Stimulated activated CD4-positive, alpha-beta T cell treated with anti-CD3 and anti-CD28 coated beads, Interleukin-15, amount 100 ng/mL, for 24 hours (primary cell): Measurements from ENCODE around the gene COL18A1.
"Not testable (repeated sequence)": the region's sequence is repeated elsewhere in the genome, so short reads cannot be mapped to it uniquely, and the experiment has no call there.

ENCODE experiments used
- DNase-seq: peaks from one replicate; pipeline ENCODE4 v3.0.0-alpha.2; 2020

COL18A1 gene

DNA sequence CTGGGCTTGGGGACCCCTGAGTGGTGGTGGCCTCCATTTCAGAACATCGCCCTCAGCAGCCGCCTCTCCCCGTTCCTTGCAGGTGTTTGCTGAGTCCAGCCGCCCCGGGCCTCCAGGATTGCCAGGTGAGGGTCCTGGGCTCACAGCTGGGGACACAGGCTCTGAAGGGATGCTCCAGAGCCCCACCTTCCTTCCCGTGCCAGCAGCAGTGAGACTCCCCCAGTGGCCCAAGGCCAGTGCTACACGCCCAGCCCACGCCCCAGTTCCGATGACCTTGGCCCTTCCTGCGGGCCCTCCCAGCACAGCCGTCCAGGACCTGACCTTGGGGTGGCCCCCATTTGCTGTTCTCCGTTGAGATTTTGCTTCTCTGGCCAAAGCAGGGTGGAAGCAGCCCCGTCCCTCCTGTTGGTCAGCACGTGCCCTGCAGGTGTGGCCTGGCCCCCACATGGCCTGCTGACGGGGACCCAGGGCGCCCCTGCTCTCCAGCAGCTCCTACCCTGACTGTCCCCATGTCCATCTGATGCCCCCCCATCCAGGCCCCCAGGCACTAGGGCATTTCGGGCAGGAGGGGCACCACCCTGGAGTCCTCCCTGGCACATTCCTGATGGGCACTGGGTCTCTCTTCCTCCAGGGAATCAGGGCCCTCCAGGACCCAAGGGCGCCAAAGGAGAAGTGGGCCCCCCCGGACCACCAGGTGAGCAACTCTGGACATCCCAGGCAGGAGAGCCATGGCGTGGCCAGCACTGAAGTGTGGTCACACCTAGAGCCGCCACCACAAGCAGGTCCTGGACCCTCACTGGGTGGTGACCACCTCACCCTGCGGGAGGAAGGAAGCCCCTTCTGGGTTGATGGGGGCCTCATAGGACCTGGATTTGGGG lies 92.2 kb downstream of the COL18A1 start:
- DNase-seq: no peak

- DNase-seq: no peak
Observed at GRCh38 chr21:45497846-45498645, 93.1 kb downstream of the COL18A1 start.

GRCh38 chr21:45498646-45499000 lies 93.7 kb downstream of the COL18A1 start:
- DNase-seq: no peak

DNA sequence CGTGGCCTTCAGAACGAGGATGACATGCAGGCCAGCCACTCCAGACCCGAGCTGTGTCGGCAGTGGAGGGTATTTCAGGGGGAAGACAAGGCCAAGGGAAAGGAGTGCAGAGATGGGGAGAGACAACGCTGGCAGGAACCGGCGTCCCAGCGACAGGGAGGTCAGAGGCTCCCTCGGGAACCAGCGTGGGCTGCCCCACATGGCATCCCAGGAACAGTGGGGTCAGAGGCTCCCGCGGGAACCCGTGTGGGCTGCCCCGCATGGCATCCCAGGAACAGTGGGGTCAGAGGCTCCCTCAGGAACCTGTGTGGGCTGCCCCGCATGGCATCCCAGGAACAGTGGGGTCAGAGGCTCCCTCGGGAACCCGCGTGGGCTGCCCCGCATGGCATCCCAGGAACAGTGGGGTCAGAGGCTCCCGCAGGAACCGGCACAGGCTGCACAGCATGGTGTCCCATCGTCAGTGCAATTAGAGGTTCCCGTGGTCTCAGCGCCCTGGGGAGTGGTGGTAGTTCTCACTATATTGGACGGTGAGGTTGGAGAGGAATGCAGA lies 94.3 kb downstream of the COL18A1 start:
- no peak for DNase-seq

GRCh38 chr21:45499970-45500577 lies 95.1 kb downstream of the COL18A1 start:
- no peak for DNase-seq

- not testable (repeated sequence) for DNase-seq
Observed at GRCh38 chr21:45501081-45502005, 96.4 kb downstream of the COL18A1 start.

DNA sequence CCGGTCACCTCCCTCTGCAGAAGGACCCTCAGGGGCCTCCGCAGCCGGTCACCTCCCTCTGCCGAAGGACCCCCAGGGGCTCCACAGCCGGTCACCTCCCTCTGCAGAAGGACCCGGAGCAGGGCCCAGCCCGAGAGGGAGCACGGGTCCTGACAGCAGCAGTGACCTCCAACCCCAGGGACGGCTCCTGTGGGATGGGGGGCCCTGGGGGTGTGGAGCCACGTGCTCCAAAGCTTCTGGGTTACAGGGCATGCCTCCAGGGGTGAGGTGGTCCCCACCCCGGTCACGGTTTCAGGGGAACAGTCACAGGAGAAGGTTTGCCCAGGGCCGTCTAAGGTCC lies 97.0 kb downstream of the COL18A1 start:
- DNase-seq: no peak

DNA sequence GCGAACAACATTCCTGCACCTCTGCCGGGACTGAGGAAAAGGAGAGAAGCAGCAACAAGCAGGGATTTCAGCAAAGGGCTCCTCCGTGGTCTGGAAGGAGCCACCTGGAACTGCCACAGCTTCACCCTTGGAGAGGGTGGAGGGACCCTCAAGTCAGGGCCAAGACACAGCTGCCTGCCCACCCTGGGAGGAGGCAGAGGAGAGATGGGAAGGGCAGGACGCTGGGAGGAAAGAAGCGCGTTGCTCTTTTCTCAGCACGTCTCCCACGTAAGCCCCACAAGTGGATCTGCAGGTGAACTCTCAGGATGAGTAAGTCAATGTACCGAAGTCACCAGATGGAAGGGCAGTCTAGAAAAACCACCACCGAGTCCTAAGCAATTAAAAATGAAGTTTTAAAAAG lies 97.6 kb downstream of the COL18A1 start:
- DNase-seq: no peak

- DNase-seq: not testable (repeated sequence)
Observed at GRCh38 chr21:45503226-45503625, 98.3 kb downstream of the COL18A1 start.

GRCh38 chr21:45504021-45504515 lies 99.1 kb downstream of the COL18A1 start:
- DNase-seq: no peak

DNA sequence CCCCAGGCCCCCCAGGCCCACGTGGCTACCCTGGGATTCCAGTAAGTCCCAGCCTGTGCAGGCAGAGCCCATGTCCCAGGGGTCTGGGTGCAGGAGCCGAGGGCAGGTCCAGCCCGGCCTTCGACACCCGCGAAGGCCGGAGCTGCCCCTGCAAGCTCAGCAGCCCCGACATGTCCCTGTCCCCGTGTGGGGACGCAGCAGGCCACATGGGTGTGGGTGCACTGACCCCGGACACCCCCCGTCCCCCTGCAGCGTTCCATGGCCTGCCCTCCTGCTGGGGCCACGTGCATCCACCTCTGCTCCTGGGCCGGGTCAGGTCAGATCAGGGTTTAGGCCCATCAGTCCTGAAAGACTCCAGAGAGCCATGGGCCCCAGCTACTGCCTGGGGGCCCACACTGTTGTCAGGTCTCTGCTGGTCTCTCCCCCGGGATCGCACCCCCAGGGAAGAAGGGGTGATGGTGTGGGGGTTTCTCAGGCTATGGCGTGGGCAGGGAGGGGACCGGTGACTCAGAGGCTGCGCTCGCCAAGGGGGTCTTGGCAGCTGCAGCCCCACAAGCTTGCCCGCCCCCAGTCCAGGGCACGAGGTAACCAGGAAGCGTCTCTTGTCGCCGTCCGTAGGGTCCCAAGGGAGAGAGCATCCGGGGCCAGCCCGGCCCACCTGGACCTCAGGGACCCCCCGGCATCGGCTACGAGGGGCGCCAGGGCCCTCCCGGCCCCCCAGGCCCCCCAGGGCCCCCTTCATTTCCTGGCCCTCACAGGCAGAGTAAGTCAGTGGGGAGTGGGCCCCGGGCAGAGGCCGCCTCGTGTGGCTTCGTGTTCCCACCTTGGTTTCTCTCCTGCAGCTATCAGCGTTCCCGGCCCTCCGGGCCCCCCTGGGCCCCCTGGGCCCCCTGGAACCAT lies 99.8 kb downstream of the COL18A1 start:
- DNase-seq: no peak

DNA sequence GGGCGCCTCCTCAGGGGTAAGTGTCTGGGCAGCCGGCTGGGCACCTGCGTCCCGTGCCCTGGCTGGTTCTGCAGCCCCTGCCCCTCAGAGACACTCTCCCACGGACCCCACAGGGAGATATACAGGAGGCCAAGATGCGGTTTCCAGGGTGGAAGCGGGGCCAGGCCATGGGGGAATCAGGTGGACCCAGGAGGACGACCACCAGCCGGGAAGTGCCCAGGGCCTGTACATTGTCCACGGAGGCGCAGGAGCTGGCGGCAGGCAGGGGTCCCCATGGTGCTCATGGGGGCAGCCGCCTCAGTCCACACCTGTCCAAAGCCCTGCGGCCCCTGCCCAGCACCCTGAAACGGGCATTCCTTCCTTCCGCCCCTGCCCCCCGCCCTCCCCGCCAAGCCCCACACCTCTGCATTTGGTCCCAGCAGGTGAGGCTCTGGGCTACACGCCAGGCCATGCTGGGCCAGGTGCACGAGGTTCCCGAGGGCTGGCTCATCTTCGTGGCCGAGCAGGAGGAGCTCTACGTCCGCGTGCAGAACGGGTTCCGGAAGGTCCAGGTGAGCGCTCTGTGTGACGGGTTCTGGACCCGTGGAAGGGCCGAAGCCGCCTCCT lies 100.6 kb downstream of the COL18A1 start:
- DNase-seq: no peak

DNA sequence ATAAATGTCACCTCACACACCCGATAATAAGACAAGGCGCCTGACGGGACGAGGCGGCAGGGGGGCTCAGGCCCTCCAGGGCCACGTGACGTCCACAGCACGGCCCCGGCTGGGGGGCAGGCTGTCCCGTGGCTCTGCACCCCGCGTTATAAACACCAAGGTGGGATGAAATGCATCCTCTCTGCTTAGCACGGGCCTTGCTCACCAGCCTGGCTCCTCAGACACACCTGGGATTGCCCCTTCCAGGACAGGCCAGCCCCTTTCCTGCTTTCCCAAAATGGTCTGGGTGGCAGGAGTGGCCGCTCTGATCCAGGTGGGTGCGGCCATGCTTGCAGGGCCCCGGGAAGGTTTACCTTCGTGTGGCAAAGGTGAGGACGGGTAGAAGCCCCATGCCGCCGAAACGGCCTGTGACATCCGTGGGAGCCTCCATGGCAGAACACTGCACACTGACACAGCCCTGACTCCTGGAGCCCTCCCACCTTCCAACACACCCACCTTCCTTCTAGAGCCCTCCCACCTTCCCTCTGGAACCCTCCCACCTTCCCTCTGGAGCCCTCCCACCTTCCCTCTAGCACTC lies 101.4 kb downstream of the COL18A1 start:
- DNase-seq: no peak

- no peak for DNase-seq
Observed at GRCh38 chr21:45506836-45507522, 102.0 kb downstream of the COL18A1 start.

DNA sequence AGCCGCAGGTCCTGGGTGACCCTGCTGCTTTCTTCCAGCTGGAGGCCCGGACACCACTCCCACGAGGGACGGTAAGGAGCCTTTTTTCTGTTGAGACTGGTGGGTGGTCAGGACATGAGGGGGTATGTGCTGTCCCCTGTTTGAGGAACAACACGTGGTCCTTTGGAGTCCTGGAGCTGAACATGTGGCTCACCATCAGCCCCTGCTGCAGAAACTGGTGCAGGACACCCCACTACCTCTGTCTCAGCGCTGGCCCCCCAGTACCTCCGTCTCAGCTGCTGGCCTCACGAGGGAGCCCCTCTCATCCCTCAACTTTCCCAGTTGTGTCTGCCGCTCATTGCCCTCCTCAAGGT lies 102.5 kb downstream of the COL18A1 start:
- no peak for DNase-seq

- DNase-seq: no peak
Observed at GRCh38 chr21:45507888-45508508, 103.0 kb downstream of the COL18A1 start.

DNA sequence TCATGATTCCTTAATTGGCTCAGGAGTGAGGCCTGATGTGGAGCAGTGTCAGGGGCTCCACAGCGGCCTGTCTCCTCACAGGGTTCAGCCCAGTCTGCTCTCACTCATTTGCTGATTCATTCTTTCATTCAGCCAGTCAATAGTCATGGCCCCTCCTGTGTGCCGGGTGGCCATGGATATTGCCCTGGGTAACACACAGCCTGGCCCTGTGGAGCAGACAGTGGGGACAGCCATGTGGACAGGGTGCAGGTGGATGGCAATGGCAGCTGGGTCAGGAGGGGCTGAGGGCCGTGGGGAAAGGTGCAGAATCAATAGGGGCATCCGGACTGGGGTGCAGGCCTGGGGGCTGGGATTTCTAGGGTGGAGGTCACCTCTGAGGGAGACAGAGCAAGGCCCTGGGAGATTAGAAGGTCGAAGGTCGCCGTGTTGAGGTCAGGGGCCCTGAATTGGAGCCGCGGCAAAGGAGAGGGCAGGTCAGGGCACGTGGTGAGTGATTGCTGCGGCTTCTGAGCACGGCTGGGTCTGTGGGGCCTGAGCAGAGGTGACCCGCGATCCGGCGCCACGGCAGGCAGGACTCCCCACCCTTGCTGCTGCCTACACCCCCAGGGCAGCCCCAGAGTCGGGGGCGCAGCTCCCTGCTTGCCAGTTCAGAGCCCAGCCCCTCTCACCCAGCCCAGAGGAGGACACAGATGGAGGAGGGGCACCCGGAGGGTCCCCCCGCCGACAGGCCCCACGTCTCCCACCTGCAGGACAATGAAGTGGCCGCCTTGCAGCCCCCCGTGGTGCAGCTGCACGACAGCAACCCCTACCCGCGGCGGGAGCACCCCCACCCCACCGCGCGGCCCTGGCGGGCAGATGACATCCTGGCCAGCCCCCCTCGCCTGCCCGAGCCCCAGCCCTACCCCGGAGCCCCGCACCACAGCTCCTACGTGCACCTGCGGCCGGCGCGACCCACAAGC lies 103.9 kb downstream of the COL18A1 start:
- DNase-seq: no peak
